GM23338 (cell line): ENCODE data around the gene CTDNEP1.

Experiments used
- CREB1 ChIP-seq: fragments of 250-450 bp; sonication (Bioruptor Pico); IDR thresholded peaks from 2 replicates; pipeline ENCODE4 v1.5.0; 2020; ENCODE audit warnings: low read depth, mild to moderate bottlenecking, moderate library complexity
- CTCF ChIP-seq, 2 experiments: fragments of 200-600 bp in 1 of 2; sonication (generic) in 1 of 2; conservative IDR thresholded peaks; 2 replicates each; pipeline versions ENCODE4 v1.5.1 to v1.6.1; 2016 to 2017; ENCODE audit warnings: antibody characterized with exemption in 2 of 2, low read depth in 2 of 2, mild to moderate bottlenecking in 2 of 2, moderate library complexity in 1 of 2
- ETS1 ChIP-seq: IDR thresholded peaks from 2 replicates; pipeline ENCODE4 v1.6.1; 2016; ENCODE audit warnings: antibody characterized with exemption
- EZH2 ChIP-seq: fragments of 200-600 bp; sonication (generic); IDR thresholded peaks from one replicate; pipeline ENCODE4 v1.8.0; 2017; ENCODE audit warnings: antibody characterized with exemption, mild to moderate bottlenecking, low read depth; ENCODE audit not compliant: unreplicated experiment
- EZH2phosphoT487 ChIP-seq: fragments of 200-600 bp; sonication (generic); IDR thresholded peaks from one replicate; pipeline ENCODE4 v1.8.1; 2018; ENCODE audit warnings: antibody characterized with exemption; ENCODE audit not compliant: unreplicated experiment
- JUNB ChIP-seq: IDR thresholded peaks from one replicate; pipeline ENCODE4 v1.6.1; 2016; ENCODE audit warnings: antibody characterized with exemption; ENCODE audit not compliant: unreplicated experiment
- POLR2AphosphoS5 ChIP-seq: IDR thresholded peaks from 2 replicates; pipeline ENCODE4 v1.6.1; 2016; ENCODE audit warnings: antibody characterized with exemption, low read depth
- REST ChIP-seq: IDR thresholded peaks from one replicate; pipeline ENCODE4 v1.6.1; 2018; ENCODE audit warnings: antibody characterized with exemption; ENCODE audit not compliant: unreplicated experiment
- STAT1 ChIP-seq: IDR thresholded peaks from one replicate; pipeline ENCODE4 v1.6.1; 2016; ENCODE audit warnings: antibody characterized with exemption; ENCODE audit not compliant: unreplicated experiment
- ZNF331 ChIP-seq: fragments of 250-450 bp; sonication (Bioruptor Pico); IDR thresholded peaks from 2 replicates; pipeline ENCODE4 v1.5.0; 2020; ENCODE audit warnings: low read depth, mild to moderate bottlenecking, moderate library complexity

- TF ChIP-seq CTCF (conservative IDR thresholded peaks at IDR 0.05; ENCODE audit: low read depth in 2 of 2) = no peak
- no peak for TF ChIP-seq CREB1
- TF ChIP-seq REST = no peak
- no peak for TF ChIP-seq EZH2
- no peak for TF ChIP-seq ETS1
- TF ChIP-seq POLR2AphosphoS5 = no peak
- no peak for TF ChIP-seq JUNB
- no peak for TF ChIP-seq EZH2phosphoT487
- no peak for TF ChIP-seq ZNF331 (CRISPR knock-in tag)
- TF ChIP-seq STAT1 = no peak
Observed at GRCh38 chr17:7224110-7224509, 27.4 kb downstream of the CTDNEP1 start.
